Tibial nerve (tissue), 4 donors: ENCODE data around the gene FADS6.

ENCODE experiments used
- EP300 ChIP-seq, 2 donors: sonication (generic); formaldehyde crosslinking; IDR thresholded peaks; one replicate each; pipeline ENCODE4 v1.6.1; 2017; ENCODE audit warnings: antibody characterized with exemption in 2 of 2, mild to moderate bottlenecking in 1 of 2
- POLR2A ChIP-seq, 2 donors: fragments of 450-650 bp; IDR thresholded peaks; one replicate each; pipeline ENCODE4 v1.6.1; 2017; ENCODE audit warnings: antibody characterized with exemption in 2 of 2, mild to moderate bottlenecking in 2 of 2, moderate library complexity in 2 of 2
- TF ChIP-seq, protein P1 (sequence below), 5 experiments: fragments of 200-600 bp in 3 of 5; fragments of 450-650 bp in 2 of 5; sonication (generic) in 3 of 5; IDR thresholded peaks; one replicate each; pipeline ENCODE4 v1.5.1; 2016 to 2019; ENCODE audit warnings: antibody characterized with exemption in 5 of 5, mild to moderate bottlenecking in 3 of 5, moderate library complexity in 2 of 5

DNA sequence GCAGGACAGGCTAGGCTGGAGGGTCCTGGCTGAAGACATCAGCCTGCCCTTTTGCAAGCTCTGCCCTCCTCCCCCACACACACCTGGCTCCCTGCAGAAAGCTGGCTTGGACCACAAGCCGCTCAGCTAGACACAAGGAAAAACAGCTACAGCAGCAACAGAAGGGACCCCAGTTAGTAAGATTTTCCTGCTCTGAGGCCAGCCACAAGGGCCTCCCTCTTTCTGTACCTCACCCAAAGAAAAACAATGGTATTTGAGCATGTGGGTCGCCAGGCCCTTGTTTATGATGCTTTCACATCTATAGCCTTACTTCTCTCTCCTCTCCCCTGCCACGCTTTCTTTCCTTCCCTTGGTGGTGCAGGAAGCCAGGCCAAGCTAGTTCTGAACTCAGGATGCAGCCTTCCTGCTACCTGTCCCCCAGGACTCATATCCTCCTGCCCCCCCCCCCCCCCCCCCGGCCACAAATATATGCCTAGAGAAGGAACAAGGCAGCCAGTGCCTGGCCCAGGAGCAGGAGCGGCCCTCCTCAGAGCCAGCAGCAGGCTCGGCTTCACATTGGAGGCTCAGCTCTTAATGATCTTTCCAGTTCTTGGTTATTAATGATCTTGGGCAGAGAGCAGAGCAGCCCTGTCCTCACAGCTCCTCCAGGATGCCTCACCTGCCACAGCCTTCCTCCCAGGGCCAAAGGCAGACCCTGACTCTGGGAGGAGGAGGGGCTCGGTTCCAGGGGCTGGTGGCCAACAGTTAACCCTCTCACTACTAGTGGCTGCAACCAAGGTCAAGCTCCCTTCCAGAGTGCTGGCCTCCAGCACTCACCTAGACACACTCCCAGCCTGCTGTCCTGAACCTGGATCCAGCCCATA is 53.2 kb downstream of the FADS6 start:
- TF ChIP-seq, protein P1, sequence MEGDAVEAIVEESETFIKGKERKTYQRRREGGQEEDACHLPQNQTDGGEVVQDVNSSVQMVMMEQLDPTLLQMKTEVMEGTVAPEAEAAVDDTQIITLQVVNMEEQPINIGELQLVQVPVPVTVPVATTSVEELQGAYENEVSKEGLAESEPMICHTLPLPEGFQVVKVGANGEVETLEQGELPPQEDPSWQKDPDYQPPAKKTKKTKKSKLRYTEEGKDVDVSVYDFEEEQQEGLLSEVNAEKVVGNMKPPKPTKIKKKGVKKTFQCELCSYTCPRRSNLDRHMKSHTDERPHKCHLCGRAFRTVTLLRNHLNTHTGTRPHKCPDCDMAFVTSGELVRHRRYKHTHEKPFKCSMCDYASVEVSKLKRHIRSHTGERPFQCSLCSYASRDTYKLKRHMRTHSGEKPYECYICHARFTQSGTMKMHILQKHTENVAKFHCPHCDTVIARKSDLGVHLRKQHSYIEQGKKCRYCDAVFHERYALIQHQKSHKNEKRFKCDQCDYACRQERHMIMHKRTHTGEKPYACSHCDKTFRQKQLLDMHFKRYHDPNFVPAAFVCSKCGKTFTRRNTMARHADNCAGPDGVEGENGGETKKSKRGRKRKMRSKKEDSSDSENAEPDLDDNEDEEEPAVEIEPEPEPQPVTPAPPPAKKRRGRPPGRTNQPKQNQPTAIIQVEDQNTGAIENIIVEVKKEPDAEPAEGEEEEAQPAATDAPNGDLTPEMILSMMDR (IDR thresholded peaks at IDR 0.05), result no peak
- TF ChIP-seq EP300 (IDR thresholded peaks at IDR 0.05), result no peak
- no peak for TF ChIP-seq POLR2A (IDR thresholded peaks at IDR 0.05)
